Endothelial cell of umbilical vein (primary cell): ENCODE measurements around the gene JARID2.

Experiments used
- CTCF ChIP-seq, 2 donors: IDR thresholded peaks; 1 replicate in 1 of 2; 2 replicates in 1 of 2; pipeline ENCODE4 v1.5.1; 2011; ENCODE audit warnings: low read length in 2 of 2, mild to moderate bottlenecking in 2 of 2, moderate library complexity in 2 of 2, control low read depth in 1 of 2, inconsistent platforms in 1 of 2, low read depth in 1 of 2; ENCODE audit not compliant: insufficient read depth in 1 of 2; ENCODE audit errors: extremely low read depth in 1 of 2
- EZH2 ChIP-seq: IDR thresholded peaks from 2 replicates; pipeline ENCODE4 v1.6.1; 2012; ENCODE audit warnings: borderline replicate concordance, low read depth, mild to moderate bottlenecking, moderate library complexity, low read length, inconsistent platforms; ENCODE audit not compliant: severe bottlenecking
- FOS ChIP-seq: IDR thresholded peaks from 2 replicates; pipeline ENCODE4 v1.6.1; 2011; ENCODE audit warnings: mild to moderate bottlenecking, low read length, moderate library complexity, borderline replicate concordance; ENCODE audit not compliant: insufficient read depth
- GATA2 ChIP-seq: IDR thresholded peaks from 2 replicates; pipeline ENCODE4 v1.7.0; 2011; ENCODE audit warnings: low read depth, mild to moderate bottlenecking, moderate library complexity, mixed read lengths, low read length; ENCODE audit not compliant: insufficient read length, insufficient read depth
- JUN ChIP-seq: IDR thresholded peaks from 2 replicates; pipeline ENCODE4 v1.6.1; 2011; ENCODE audit warnings: borderline replicate concordance, low read depth; ENCODE audit not compliant: insufficient read length, insufficient read depth
- MAX ChIP-seq: IDR thresholded peaks from 2 replicates; pipeline ENCODE4 v1.6.1; 2011; ENCODE audit not compliant: insufficient read depth, insufficient read length
- MYC ChIP-seq: IDR thresholded peaks from one replicate; pipeline ENCODE4 v1.6.1; 2011; ENCODE audit warnings: mild to moderate bottlenecking, low read depth, low read length
- POLR2A ChIP-seq: IDR thresholded peaks from 2 replicates; pipeline ENCODE4 v1.6.1; 2012; ENCODE audit warnings: low read depth, mild to moderate bottlenecking, control low read depth, low read length
- POLR2AphosphoS5 ChIP-seq: IDR thresholded peaks from 2 replicates; pipeline ENCODE4 v1.6.1; 2012; ENCODE audit warnings: low read depth, mild to moderate bottlenecking, control low read depth, low read length, moderate library complexity; ENCODE audit not compliant: insufficient read depth

- TF ChIP-seq CTCF (IDR thresholded peaks at IDR 0.05; ENCODE audit: extremely low read depth in 1 of 2, insufficient read depth in 1 of 2, low read depth in 1 of 2, low read length in 2 of 2) (no peak), POLR2AphosphoS5 (no peak), POLR2A (no peak), JUN (no peak), EZH2 (no peak), MYC (no peak), FOS (no peak), MAX (no peak), GATA2 (no peak)
These were observed 50.9 kb downstream of the JARID2 start for GRCh38 chr6:15296735-15297134.
